Parathyroid adenoma (tissue), 2 donors: ENCODE data around the gene PHF12.

ENCODE experiments used
- H2AFZ ChIP-seq: fragments of 300-600 bp; sonication (generic); one replicate; pipeline ENCODE4 v1.7.0; 2017; ENCODE audit warnings: antibody characterized with exemption, mild to moderate bottlenecking
- H3K27ac ChIP-seq: fragments of 300-600 bp; sonication (generic); one replicate; pipeline ENCODE4 v1.7.0; 2017
- H3K27me3 ChIP-seq: fragments of 300-600 bp; sonication (generic); one replicate; pipeline ENCODE4 v1.7.0; 2017; ENCODE audit warnings: low read length; ENCODE audit not compliant: control insufficient read depth, insufficient read depth
- H3K36me3 ChIP-seq: fragments of 300-600 bp; sonication (generic); one replicate; pipeline ENCODE4 v1.7.0; 2017; ENCODE audit warnings: low read length; ENCODE audit not compliant: control insufficient read depth, insufficient read depth
- H3K4me1 ChIP-seq: fragments of 300-600 bp; sonication (generic); one replicate; pipeline ENCODE4 v1.7.0; 2017; ENCODE audit warnings: control low read depth
- H3K4me2 ChIP-seq: fragments of 300-600 bp; sonication (generic); one replicate; pipeline ENCODE4 v1.7.0; 2017; ENCODE audit warnings: low read length
- H3K4me3 ChIP-seq: fragments of 300-600 bp; sonication (generic); one replicate; pipeline ENCODE4 v1.7.0; 2017; ENCODE audit warnings: low read depth, low read length
- H3K79me2 ChIP-seq: fragments of 300-600 bp; sonication (generic); one replicate; pipeline ENCODE4 v1.7.0; 2017; ENCODE audit warnings: control low read depth
- H3K9ac ChIP-seq: fragments of 300-600 bp; sonication (generic); one replicate; pipeline ENCODE4 v1.7.0; 2017; ENCODE audit warnings: mild to moderate bottlenecking
- H3K9me3 ChIP-seq: fragments of 300-600 bp; sonication (generic); one replicate; pipeline ENCODE4 v1.7.0; 2017; ENCODE audit warnings: low read length; ENCODE audit not compliant: control insufficient read depth
- CTCF ChIP-seq: fragments of 300-600 bp; sonication (generic); IDR thresholded peaks from one replicate; pipeline ENCODE4 v1.7.0; 2017; ENCODE audit warnings: antibody characterized with exemption, mild to moderate bottlenecking
- donor health status: primary hyperparathyroidism.

PHF12 gene

GRCh38 chr17:28993645-28994426 is 42.5 kb upstream of the PHF12 start:
- H3K27ac ChIP-seq: no peak overlapping the region
- H2AFZ ChIP-seq: no peak overlapping the region
- peaks cover 2% of the 10 kb centered on the region for H3K4me1 ChIP-seq
- H3K79me2 ChIP-seq: no peaks in the 10 kb centered on the region
- no peak overlapping the region for H3K9ac ChIP-seq
- no peak for TF ChIP-seq CTCF
- H3K9me3 ChIP-seq: no peaks in the 10 kb centered on the region
- H3K36me3 ChIP-seq: no peaks in the 10 kb centered on the region
- no peak overlapping the region for H3K4me3 ChIP-seq
- no peaks in the 10 kb centered on the region for H3K27me3 ChIP-seq
- H3K4me2 ChIP-seq: no peak overlapping the region

- TF ChIP-seq CTCF: no peak
- H3K4me1 ChIP-seq: peaks cover 3% of the 10 kb centered on the region
- no peak overlapping the region for H3K4me3 ChIP-seq
- no peaks in the 10 kb centered on the region for H3K9me3 ChIP-seq
- H3K36me3 ChIP-seq: no peaks in the 10 kb centered on the region
- no peaks in the 10 kb centered on the region for H3K27me3 ChIP-seq
- no peak overlapping the region for H3K9ac ChIP-seq
- no peak overlapping the region for H2AFZ ChIP-seq
- no peak overlapping the region for H3K27ac ChIP-seq
- H3K79me2 ChIP-seq: no peaks in the 10 kb centered on the region
- H3K4me2 ChIP-seq: no peak overlapping the region
These were observed 41.6 kb upstream of the PHF12 start for GRCh38 chr17:28992625-28993600.

GRCh38 chr17:28992185-28992584 is 40.9 kb upstream of the PHF12 start:
- H3K36me3 ChIP-seq: no peaks in the 10 kb centered on the region
- no peak overlapping the region for H3K27ac ChIP-seq
- no peaks in the 10 kb centered on the region for H3K79me2 ChIP-seq
- no peaks in the 10 kb centered on the region for H3K27me3 ChIP-seq
- no peak overlapping the region for H3K4me2 ChIP-seq
- TF ChIP-seq CTCF: no peak
- H3K4me3 ChIP-seq: no peak overlapping the region
- H3K9ac ChIP-seq: no peak overlapping the region
- H3K4me1 ChIP-seq: peaks cover 3% of the 10 kb centered on the region
- no peaks in the 10 kb centered on the region for H3K9me3 ChIP-seq
- no peak overlapping the region for H2AFZ ChIP-seq

GRCh38 chr17:28991779-28992178 is 40.5 kb upstream of the PHF12 start:
- Histone ChIP-seq H3K9ac (no peak overlapping the region), H3K4me3 (no peak overlapping the region), H3K36me3 (no peaks in the 10 kb centered on the region), H3K9me3 (no peaks in the 10 kb centered on the region), H3K27me3 (no peaks in the 10 kb centered on the region), H3K79me2 (no peaks in the 10 kb centered on the region), H3K27ac (no peak overlapping the region), H3K4me1 (peaks cover 3% of the 10 kb centered on the region), H2AFZ (no peak overlapping the region), H3K4me2 (no peak overlapping the region)
- no peak for TF ChIP-seq CTCF
